EL (cell line): ENCODE results near the gene TANK.
"Not testable (repeated sequence)": the region's sequence is repeated elsewhere in the genome, so short reads cannot be mapped to it uniquely, and the experiment has no call there.

Experiments
- DNase-seq: peaks from one replicate; pipeline ENCODE4 v3.0.0-alpha.2; 2016

Gene TANK

DNA sequence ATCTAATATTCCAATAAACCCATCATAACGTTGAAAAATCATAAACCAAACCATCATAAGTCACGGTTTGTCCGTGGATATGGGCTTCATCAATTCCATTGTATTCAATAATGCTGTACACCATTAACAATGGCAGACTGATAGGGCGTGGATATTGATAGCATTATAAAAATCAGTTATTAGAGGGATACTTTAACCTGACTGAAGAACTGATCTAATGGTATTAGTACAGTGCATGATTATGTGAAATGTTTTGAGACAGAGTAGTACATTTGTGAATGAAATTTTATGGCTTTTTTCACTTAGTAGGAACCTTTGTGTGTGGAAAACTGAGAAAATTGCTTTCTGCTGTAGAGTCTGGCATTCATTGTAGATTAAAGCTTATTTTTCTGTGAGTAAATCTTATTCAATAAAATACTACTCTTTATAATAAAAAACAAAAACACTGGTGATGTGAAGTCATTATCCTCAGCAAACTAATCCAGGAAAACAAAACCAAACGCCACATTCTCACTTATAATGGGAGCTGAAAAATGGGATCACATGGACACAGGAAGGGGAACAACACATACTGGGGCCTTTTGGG is 119.1 kb downstream of the TANK start:
- DNase-seq, result not testable (repeated sequence)

DNA sequence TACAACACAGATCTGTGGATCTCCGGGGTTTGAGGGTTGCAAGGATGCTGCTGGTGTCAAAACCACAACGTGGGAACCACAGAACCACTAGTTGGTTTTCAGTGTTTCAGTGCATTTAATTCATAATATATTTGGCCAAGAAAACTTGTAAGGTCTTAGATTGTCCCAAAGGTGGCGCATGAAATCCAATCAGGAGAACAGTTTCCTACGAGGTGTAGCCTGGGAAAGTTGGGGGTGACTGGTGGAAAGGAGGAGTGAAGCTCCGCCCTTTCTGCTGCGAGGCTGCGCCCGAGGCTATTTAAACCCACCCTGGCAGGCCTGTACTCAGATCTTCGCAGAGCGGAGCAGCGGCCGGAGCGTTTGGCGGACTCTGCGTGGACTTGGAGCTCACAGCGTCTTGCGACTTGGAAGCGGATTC is 120.7 kb downstream of the TANK start:
- DNase-seq, result peak; percentile 11

DNA sequence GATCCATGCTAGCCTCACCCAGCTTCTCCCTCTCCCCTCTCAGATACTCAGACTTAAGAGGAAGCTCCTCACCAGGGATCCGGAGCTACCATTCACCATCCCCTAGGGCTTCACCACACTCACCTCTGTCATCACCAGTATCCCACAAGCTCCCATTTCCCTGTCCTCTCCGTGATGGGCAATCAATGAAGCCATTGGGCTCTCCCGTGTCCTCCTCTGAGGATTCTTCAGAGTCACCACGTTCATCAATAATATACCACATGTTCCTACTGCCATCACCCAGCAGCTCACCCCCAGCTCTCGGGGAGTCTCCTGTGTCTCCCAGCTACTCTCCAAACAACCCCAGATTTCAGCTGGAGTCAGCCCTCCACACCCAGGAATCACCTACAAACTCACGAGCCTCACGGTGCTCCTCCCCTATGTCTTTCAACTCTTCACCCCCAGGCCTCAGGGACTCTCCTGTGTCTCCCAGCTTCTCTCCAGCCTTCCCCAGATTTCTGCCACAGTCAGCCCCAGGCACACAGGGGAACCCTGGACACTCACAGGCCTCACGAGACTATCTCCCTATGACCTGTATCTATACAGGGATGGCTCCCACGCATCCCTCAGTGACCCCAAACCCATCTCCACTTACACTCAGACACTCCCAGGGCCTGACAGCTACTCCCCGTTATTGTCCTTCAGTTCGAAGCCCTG is 121.5 kb downstream of the TANK start:
- not testable (repeated sequence) for DNase-seq

DNA sequence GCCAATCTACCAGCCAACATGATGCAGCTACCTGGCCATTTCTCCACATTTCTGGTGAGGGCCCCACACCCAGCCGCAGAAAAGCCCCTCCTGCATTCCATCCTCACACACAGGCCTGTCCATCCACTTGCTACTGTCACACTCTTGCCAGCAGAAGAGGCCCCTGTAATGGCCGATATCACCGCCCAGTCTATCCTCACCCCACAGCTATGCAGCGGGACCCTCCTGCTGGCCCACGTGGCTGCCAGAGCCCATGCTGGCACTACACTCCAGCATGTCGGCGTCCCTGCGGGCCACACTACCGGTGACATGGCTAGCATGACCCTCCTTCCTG is 122.0 kb downstream of the TANK start:
- not testable (repeated sequence) for DNase-seq

DNA sequence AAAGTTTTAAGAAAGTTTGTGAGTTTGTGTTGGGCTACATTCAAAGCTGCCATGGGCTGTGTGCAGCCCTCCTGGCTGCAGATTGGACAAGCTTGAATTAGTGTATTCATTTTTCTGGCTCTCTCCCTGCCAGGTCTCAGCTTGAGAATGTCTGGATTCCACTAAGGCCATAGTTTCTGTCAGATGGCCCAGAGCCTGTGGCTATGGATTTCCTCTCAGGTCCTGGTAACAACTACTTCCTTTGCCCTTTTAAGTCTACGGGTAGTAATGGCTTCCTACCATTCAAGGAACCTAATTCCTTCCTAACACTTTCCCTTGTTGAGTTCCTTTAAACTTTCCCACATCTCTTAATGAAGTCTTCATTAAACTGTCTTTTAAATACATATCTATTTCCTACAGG is 123.7 kb downstream of the TANK start:
- DNase-seq, result peak; percentile 6
